ENCODE measurements around the gene REG4. TPM values are rescaled to one million over a fixed set of nuclear protein-coding genes. Genes with fewer than 3 reads are reported as not detected.

The REG4 gene
- total RNA-seq, 1 experiment from 2014 or later: not detected

DNA sequence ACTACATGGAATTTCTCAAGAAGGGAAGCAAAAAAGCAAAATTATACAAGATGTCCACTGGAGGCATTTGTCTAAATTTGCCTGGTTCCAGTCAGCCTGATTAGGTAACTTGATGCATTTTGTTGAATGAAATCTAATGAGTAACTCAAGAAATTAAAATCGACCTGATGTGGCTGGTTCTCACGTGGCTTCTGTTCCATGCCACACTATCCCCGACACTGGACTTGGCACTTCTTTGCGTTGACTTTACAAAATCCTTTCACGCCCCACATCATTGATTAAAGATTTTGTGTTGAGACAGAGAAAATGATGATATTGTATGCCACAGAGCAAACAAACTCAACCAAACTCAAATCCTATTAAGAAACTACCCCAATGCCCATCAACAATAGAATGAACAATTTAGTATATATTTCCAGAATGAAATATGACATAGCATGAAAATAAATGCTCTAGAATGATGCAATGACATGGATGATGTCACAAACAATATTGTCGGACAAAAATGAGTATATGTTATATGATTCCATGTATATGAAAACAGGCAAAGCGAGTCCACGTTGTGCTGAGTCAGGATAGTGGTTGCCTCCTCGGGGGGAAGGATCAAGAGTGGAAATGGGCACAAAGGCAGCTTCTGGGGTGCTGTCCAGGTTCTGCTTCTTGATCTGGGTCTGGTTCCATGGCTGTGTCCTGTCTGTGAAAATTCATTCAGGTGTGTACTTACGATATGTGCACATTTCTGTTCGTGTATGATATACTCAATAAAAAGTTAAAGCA lies 29.6 kb downstream of the REG4 start:
- H2AFZ ChIP-seq (ENCODE audit: low read depth, low read length, poor library complexity, severe bottlenecking): no peak overlapping the region
- DNase-seq (ENCODE audit: low read depth, low spot score): no peak
- ChIA-PET RAD21 (ENCODE audit: low non-redundant PET in 1 of 2, low total read pairs in 2 of 2, uncharacterized antibody in 2 of 2, unreplicated experiment in 2 of 2) (no interaction called here), CTCF (interaction anchor here (0.9 kb wide), 1 partner anchor 27 kb away, joined by 3 read pairs; no protein-coding TSS in a partner anchor), POLR2A (no interaction called here)
- H4K20me1 ChIP-seq (ENCODE audit: insufficient read depth): no peaks in the 10 kb centered on the region
- no peak overlapping the region for H3K27ac ChIP-seq (ENCODE audit: low read depth, low read length)
- H3K4me1 ChIP-seq (ENCODE audit: control insufficient read depth in 1 of 2, insufficient read depth in 2 of 2, low read length in 2 of 2): no peaks in the 10 kb centered on the region
- no peak overlapping the region for H3K4me3 ChIP-seq (replicated peaks in 1 of 2; ENCODE audit: low read depth in 1 of 2, low read length in 2 of 2)
- no peak for ATAC-seq
- no peak overlapping the region for H3K4me2 ChIP-seq (ENCODE audit: low read length)
- BruUV-seq (replicated peaks): no TSS peak
- TF ChIP-seq ELF1 (IDR thresholded peaks at IDR 0.05; ENCODE audit: borderline replicate concordance, low read depth) (no peak), EZH2phosphoT487 (IDR thresholded peaks at IDR 0.05; ENCODE audit: borderline replicate concordance) (no peak), TCF7L2 (IDR thresholded peaks at IDR 0.05; ENCODE audit: borderline replicate concordance, extremely low read depth, insufficient read depth, insufficient read length) (no peak), EGR1 (IDR thresholded peaks at IDR 0.05; ENCODE audit: low read depth) (no peak), CBX3 (IDR thresholded peaks at IDR 0.05; ENCODE audit: low read depth) (no peak), JUND (IDR thresholded peaks at IDR 0.05) (no peak), RAD21 (IDR thresholded peaks at IDR 0.05; ENCODE audit: low read depth) (no peak), SIN3A (IDR thresholded peaks at IDR 0.05; ENCODE audit: low read depth) (no peak), YY1 (IDR thresholded peaks at IDR 0.05; ENCODE audit: extremely low read depth, insufficient replicate concordance, low read depth, low read length) (no peak), SP1 (IDR thresholded peaks at IDR 0.05; ENCODE audit: low read depth) (no peak), FOSL1 (IDR thresholded peaks at IDR 0.05; ENCODE audit: low read depth) (no peak), POLR2A (IDR thresholded peaks at IDR 0.05; ENCODE audit: borderline replicate concordance, extremely low read depth, insufficient read depth, insufficient read length) (no peak), POLR2AphosphoS5 (IDR thresholded peaks at IDR 0.05; ENCODE audit: low read depth, low read length) (no peak)
- TF ChIP-seq, protein P1, sequence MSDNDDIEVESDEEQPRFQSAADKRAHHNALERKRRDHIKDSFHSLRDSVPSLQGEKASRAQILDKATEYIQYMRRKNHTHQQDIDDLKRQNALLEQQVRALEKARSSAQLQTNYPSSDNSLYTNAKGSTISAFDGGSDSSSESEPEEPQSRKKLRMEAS (IDR thresholded peaks at IDR 0.05): no peak
- TF ChIP-seq, protein P2, sequence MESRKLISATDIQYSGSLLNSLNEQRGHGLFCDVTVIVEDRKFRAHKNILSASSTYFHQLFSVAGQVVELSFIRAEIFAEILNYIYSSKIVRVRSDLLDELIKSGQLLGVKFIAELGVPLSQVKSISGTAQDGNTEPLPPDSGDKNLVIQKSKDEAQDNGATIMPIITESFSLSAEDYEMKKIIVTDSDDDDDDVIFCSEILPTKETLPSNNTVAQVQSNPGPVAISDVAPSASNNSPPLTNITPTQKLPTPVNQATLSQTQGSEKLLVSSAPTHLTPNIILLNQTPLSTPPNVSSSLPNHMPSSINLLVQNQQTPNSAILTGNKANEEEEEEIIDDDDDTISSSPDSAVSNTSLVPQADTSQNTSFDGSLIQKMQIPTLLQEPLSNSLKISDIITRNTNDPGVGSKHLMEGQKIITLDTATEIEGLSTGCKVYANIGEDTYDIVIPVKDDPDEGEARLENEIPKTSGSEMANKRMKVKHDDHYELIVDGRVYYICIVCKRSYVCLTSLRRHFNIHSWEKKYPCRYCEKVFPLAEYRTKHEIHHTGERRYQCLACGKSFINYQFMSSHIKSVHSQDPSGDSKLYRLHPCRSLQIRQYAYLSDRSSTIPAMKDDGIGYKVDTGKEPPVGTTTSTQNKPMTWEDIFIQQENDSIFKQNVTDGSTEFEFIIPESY (IDR thresholded peaks at IDR 0.05; ENCODE audit: extremely low read depth, insufficient replicate concordance, low read length): no peak
- TF ChIP-seq, protein P3, sequence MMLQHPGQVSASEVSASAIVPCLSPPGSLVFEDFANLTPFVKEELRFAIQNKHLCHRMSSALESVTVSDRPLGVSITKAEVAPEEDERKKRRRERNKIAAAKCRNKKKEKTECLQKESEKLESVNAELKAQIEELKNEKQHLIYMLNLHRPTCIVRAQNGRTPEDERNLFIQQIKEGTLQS (IDR thresholded peaks at IDR 0.05): no peak
- no peaks in the 10 kb centered on the region for H3K9me2 ChIP-seq (ENCODE audit: insufficient read depth)
- no peaks in the 10 kb centered on the region for H3K27me3 ChIP-seq (ENCODE audit: insufficient read depth, low read length)
- H3K36me3 ChIP-seq (ENCODE audit: control insufficient read depth in 1 of 2, insufficient read depth in 2 of 2, low read length in 2 of 2): no peaks in the 10 kb centered on the region
- no peaks in the 10 kb centered on the region for H3K9me3 ChIP-seq (ENCODE audit: control insufficient read depth in 1 of 2, insufficient read depth in 1 of 2, low read depth in 1 of 2, low read length in 2 of 2)
- H3K9ac ChIP-seq (ENCODE audit: low read length): no peak overlapping the region
- intact Hi-C loops (cut with micrococcal nuclease): no loop called here
- H3K79me2 ChIP-seq (ENCODE audit: insufficient read depth, low read length): no peaks in the 10 kb centered on the region

Data from HCT116 (cell line).